Muscle of leg (tissue), 11 donors: ENCODE data around the gene ARSG. TPM values are rescaled to one million over a fixed set of nuclear protein-coding genes. Genes with fewer than 3 reads are reported as not detected.

Experiments used
- DNase-seq: peaks from one replicate; pipeline ENCODE4 v3.0.0; 2013
- H3K27ac ChIP-seq: one replicate; pipeline ENCODE4 v1.5.1; 2013; ENCODE audit warnings: mild to moderate bottlenecking, low read length, control low read depth
- H3K27me3 ChIP-seq: one replicate; pipeline ENCODE4 v1.6.1; 2013; ENCODE audit warnings: low read length; ENCODE audit not compliant: control insufficient read depth, insufficient read depth
- H3K36me3 ChIP-seq: one replicate; pipeline ENCODE4 v1.6.1; 2013; ENCODE audit warnings: low read length; ENCODE audit not compliant: control insufficient read depth, insufficient read depth
- H3K4me1 ChIP-seq: one replicate; pipeline ENCODE4 v1.6.1; 2013; ENCODE audit warnings: low read length; ENCODE audit not compliant: control insufficient read depth, insufficient read depth
- H3K4me3 ChIP-seq: one replicate; pipeline ENCODE4 v1.5.1; 2013; ENCODE audit warnings: low read length, control low read depth
- H3K9me3 ChIP-seq: replicated peaks from 2 replicates; pipeline ENCODE4 v1.6.1; 2013; ENCODE audit warnings: low read depth, low read length; ENCODE audit not compliant: control insufficient read depth
- WGBS: methylation state at CpG from one replicate; pipeline ENCODE4 v1.1.5; 2013; ENCODE audit warnings: missing lambda C conversion rate; ENCODE audit not compliant: insufficient coverage; 5-methylcytosine and 5-hydroxymethylcytosine counted together
- polyA plus RNA-seq, 8 donors: library from polyadenylated mRNA; unstranded; fragments of 120-200 nt; gene quantifications; one replicate each; pipeline versions ENCODE4 v1.2.1 to v1.2.3, GENCODE V29; 2013; ENCODE audit warnings: inconsistent platforms in 1 of 8, low replicate concordance in 1 of 8; ENCODE audit not compliant: insufficient read length in 8 of 8, insufficient read depth in 1 of 8
- total RNA-seq: library from RNA; stranded (reverse); fragments of 120-200 nt; gene quantifications from one replicate; pipeline ENCODE4 v1.2.4, GENCODE V29; 2013

Gene ARSG
- total and polyA plus RNA-seq, 9 donors, result 2.2 to 3.7 (median 2.9) TPM

GRCh38 chr17:68422821-68423220 lies 131.5 kb downstream of the ARSG start:
- H3K27ac ChIP-seq, result no peak overlapping the region
- no peaks in the 10 kb centered on the region for H3K4me1 ChIP-seq
- H3K9me3 ChIP-seq, result no peaks in the 10 kb centered on the region
- DNase-seq, result no peak
- no peak overlapping the region for H3K4me3 ChIP-seq
- H3K36me3 ChIP-seq, result peaks cover 43% of the 10 kb centered on the region
- 83% methylated on average over 7 of the region's 8 CpGs for WGBS
- H3K27me3 ChIP-seq, result no peaks in the 10 kb centered on the region

GRCh38 chr17:68423251-68423650 lies 132.0 kb downstream of the ARSG start:
- H3K9me3 ChIP-seq, result no peaks in the 10 kb centered on the region
- H3K27ac ChIP-seq, result no peak overlapping the region
- peaks cover 48% of the 10 kb centered on the region for H3K36me3 ChIP-seq
- 82% methylated on average over 3 of the region's 3 CpGs for whole genome bisulfite sequencing
- H3K4me3 ChIP-seq, result no peak overlapping the region
- H3K4me1 ChIP-seq, result no peaks in the 10 kb centered on the region
- DNase-seq, result no peak
- H3K27me3 ChIP-seq, result no peaks in the 10 kb centered on the region

- Histone ChIP-seq H3K9me3 (no peaks in the 10 kb centered on the region), H3K27ac (no peak overlapping the region), H3K27me3 (no peaks in the 10 kb centered on the region), H3K4me3 (no peak overlapping the region), H3K4me1 (no peaks in the 10 kb centered on the region), H3K36me3 (peaks cover 55% of the 10 kb centered on the region)
- DNase-seq, result no peak
- WGBS, result 70% methylated on average over 11 of the region's 12 CpGs
Measured at GRCh38 chr17:68424203-68424602, 132.9 kb downstream of the ARSG start.

- DNase-seq, result no peak
- Histone ChIP-seq H3K36me3 (peaks cover 53% of the 10 kb centered on the region), H3K27ac (no peak overlapping the region), H3K4me3 (no peak overlapping the region), H3K4me1 (no peaks in the 10 kb centered on the region), H3K27me3 (no peaks in the 10 kb centered on the region), H3K9me3 (no peaks in the 10 kb centered on the region)
- WGBS, result 81% methylated on average over 5 of the region's 6 CpGs
Measured at GRCh38 chr17:68424861-68425260, 133.6 kb downstream of the ARSG start.

GRCh38 chr17:68425979-68426378 lies 134.7 kb downstream of the ARSG start:
- H3K27me3 ChIP-seq, result no peaks in the 10 kb centered on the region
- no peak for DNase-seq
- H3K9me3 ChIP-seq, result no peaks in the 10 kb centered on the region
- WGBS, result 82% methylated on average over 3 of the region's 12 CpGs
- H3K4me1 ChIP-seq, result no peaks in the 10 kb centered on the region
- peaks cover 56% of the 10 kb centered on the region for H3K36me3 ChIP-seq
- no peak overlapping the region for H3K27ac ChIP-seq
- H3K4me3 ChIP-seq, result no peak overlapping the region

- Histone ChIP-seq H3K9me3 (no peaks in the 10 kb centered on the region), H3K4me3 (no peak overlapping the region), H3K4me1 (no peaks in the 10 kb centered on the region), H3K27me3 (no peaks in the 10 kb centered on the region), H3K27ac (no peak overlapping the region), H3K36me3 (peaks cover 66% of the 10 kb centered on the region)
- WGBS, result 90% methylated on average over 7 of the region's 7 CpGs
- no peak for DNase-seq
Measured at GRCh38 chr17:68427575-68427974, 136.3 kb downstream of the ARSG start.

- no peak for DNase-seq
- WGBS, result 89% methylated on average over 4 of the region's 14 CpGs
- H3K36me3 ChIP-seq, result peaks cover 76% of the 10 kb centered on the region
- no peak overlapping the region for H3K4me3 ChIP-seq
- H3K4me1 ChIP-seq, result no peaks in the 10 kb centered on the region
- no peaks in the 10 kb centered on the region for H3K27me3 ChIP-seq
- H3K27ac ChIP-seq, result no peak overlapping the region
- no peaks in the 10 kb centered on the region for H3K9me3 ChIP-seq
Measured at GRCh38 chr17:68428498-68429172, 137.3 kb downstream of the ARSG start.

GRCh38 chr17:68429881-68430280 lies 138.6 kb downstream of the ARSG start:
- H3K4me3 ChIP-seq, result no peak overlapping the region
- H3K27me3 ChIP-seq, result no peaks in the 10 kb centered on the region
- no peak overlapping the region for H3K27ac ChIP-seq
- no peaks in the 10 kb centered on the region for H3K9me3 ChIP-seq
- 97% methylated on average over 4 of the region's 11 CpGs for WGBS
- H3K4me1 ChIP-seq, result no peaks in the 10 kb centered on the region
- no peak for DNase-seq
- H3K36me3 ChIP-seq, result peaks cover 77% of the 10 kb centered on the region

- no peak overlapping the region for H3K27ac ChIP-seq
- H3K27me3 ChIP-seq, result no peaks in the 10 kb centered on the region
- WGBS, result 87% methylated on average over 10 of the region's 13 CpGs
- no peaks in the 10 kb centered on the region for H3K9me3 ChIP-seq
- peaks cover 79% of the 10 kb centered on the region for H3K36me3 ChIP-seq
- peaks cover 5% of the 10 kb centered on the region for H3K4me1 ChIP-seq
- DNase-seq, result no peak
- H3K4me3 ChIP-seq, result no peak overlapping the region
Measured at GRCh38 chr17:68431045-68431608, 139.8 kb downstream of the ARSG start.

GRCh38 chr17:68431661-68432071 lies 140.4 kb downstream of the ARSG start:
- Histone ChIP-seq H3K9me3 (no peaks in the 10 kb centered on the region), H3K4me3 (no peak overlapping the region), H3K4me1 (peaks cover 10% of the 10 kb centered on the region), H3K36me3 (peaks cover 76% of the 10 kb centered on the region), H3K27me3 (no peaks in the 10 kb centered on the region), H3K27ac (no peak overlapping the region)
- DNase-seq, result no peak
- WGBS, result 42% methylated on average over 14 of the region's 15 CpGs
